ENCODE measurements around the gene EEFSEC.

GRCh38 chr3:128201158-128201755, 48.0 kb downstream of the EEFSEC start:
- no peak for TF ChIP-seq CTCF (conservative IDR thresholded peaks at IDR 0.05; ENCODE audit: low read depth, low read length)
- TF ChIP-seq POLR2A (IDR thresholded peaks at IDR 0.05; ENCODE audit: low read depth, low read length) = no peak
- no peak for TF ChIP-seq CEBPB (IDR thresholded peaks at IDR 0.05; ENCODE audit: low read depth, low read length)
- no peak for TF ChIP-seq RCOR1 (IDR thresholded peaks at IDR 0.05; ENCODE audit: insufficient replicate concordance, low read length)
- TF ChIP-seq RFX5 (IDR thresholded peaks at IDR 0.05; ENCODE audit: low read depth, low read length) = no peak
- TF ChIP-seq MAFK (IDR thresholded peaks at IDR 0.05; ENCODE audit: low read depth, low read length) = no peak
- TF ChIP-seq SMC3 (IDR thresholded peaks at IDR 0.05; ENCODE audit: low read depth, low read length) = no peak
- no peak for TF ChIP-seq MXI1 (IDR thresholded peaks at IDR 0.05; ENCODE audit: borderline replicate concordance, low read depth, low read length)
- TF ChIP-seq RAD21 (IDR thresholded peaks at IDR 0.05; ENCODE audit: low read length) = no peak
- no peak for TF ChIP-seq NFE2L2 (IDR thresholded peaks at IDR 0.05; ENCODE audit: low read depth, low read length)
- TF ChIP-seq MAZ (IDR thresholded peaks at IDR 0.05; ENCODE audit: borderline replicate concordance, low read depth, low read length) = no peak
- TF ChIP-seq BHLHE40 (IDR thresholded peaks at IDR 0.05; ENCODE audit: low read depth, low read length) = no peak
- TF ChIP-seq FOS (IDR thresholded peaks at IDR 0.05; ENCODE audit: low read depth, low read length) = no peak
